IPS-18c (cell line): ENCODE results near the gene MRM1.

ENCODE experiments used
- H3K4me3 ChIP-seq: 2 replicates; pipeline ENCODE4 v1.7.0; 2013; ENCODE audit warnings: low read depth, mild to moderate bottlenecking, low read length, moderate library complexity; ENCODE audit not compliant: insufficient read depth
- H3K9me3 ChIP-seq: one replicate; pipeline ENCODE4 v1.6.1; 2013; ENCODE audit warnings: mild to moderate bottlenecking, low read length, moderate library complexity; ENCODE audit not compliant: control insufficient read depth, insufficient read depth

MRM1 gene

DNA sequence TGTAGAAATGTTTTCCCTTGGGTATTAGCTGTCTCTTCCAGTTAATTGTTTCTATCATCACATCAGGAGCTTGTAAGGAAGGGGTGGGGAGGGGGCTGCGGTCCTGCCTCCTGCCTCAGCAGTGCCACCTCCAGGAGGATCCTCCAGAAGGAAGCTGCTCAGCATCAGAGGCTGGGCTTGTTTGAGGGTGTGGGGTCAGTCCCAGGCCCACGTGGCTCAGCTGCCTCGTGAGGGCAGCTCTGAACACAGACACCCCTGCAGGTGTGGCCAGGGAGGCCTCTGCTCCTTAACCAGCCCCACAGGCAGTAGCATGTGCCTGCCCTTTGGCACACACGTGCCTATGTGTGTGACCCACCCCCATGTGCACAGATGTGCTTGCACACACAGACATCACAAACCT lies 46.3 kb downstream of the MRM1 start:
- Histone ChIP-seq H3K9me3 (no peaks in the 10 kb centered on the region), H3K4me3 (no peak overlapping the region)

- Histone ChIP-seq H3K9me3 (no peaks in the 10 kb centered on the region), H3K4me3 (no peak overlapping the region; the same call in 1 of the 2 replicates)
Measured at GRCh38 chr17:36650096-36650775, 48.9 kb downstream of the MRM1 start.

- Histone ChIP-seq H3K9me3 (no peaks in the 10 kb centered on the region), H3K4me3 (no peak overlapping the region)
Measured at GRCh38 chr17:36653374-36653773, 52.0 kb downstream of the MRM1 start.

DNA sequence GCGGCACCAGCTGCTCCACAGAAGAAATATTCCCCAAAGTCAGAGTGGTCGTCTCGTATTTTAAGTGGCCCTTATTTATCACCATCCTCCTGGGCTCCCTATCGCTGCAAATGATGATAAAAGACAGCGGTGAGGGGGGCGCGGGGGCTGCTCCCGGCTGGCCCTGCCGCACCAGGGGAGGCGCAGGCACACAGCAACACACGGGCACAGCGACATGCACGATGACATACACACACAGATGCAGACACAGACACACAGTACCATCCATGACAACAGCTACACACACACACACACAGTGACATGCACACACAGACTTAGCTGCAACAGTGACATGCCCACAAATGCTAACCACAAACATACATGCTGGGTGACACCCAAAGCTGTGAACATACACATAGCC lies 52.5 kb downstream of the MRM1 start:
- Histone ChIP-seq H3K9me3 (no peaks in the 10 kb centered on the region), H3K4me3 (no peak overlapping the region)

DNA sequence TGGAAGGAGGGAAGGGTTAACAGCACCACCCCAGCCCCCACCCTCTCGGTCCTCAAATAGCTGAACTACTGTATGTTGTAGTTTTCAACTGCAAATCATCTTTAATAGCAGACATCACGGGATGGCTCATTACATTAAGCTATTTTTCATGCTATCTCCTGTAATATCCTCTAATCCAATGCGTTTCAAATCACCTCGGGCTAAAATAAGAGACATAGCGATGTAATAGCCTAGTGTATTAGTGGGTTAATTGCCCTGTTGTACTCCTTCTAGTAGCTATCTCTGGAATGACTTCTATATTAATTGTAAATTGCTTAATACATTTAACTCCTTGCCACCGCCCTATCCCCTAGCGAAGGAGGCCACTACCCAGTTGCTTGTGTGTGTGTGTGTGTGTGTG lies 54.3 kb downstream of the MRM1 start:
- no peak overlapping the region for H3K4me3 ChIP-seq
- no peaks in the 10 kb centered on the region for H3K9me3 ChIP-seq

DNA sequence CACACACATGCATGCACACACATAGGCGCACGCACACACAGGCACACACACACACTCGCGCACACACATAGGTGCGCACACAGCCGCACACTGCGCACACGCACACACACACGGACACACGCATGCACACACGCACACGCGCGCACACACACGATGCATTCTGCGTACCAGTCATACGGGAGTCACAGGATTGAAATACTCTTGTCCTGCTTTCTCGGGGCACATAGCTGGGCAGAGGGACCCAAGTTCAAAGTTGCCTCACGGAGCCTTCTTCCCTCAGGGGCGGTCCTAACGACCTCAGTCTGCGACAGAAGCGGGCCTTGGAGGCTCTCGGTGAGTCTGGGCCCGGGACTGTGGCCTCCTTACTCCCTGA lies 56.0 kb downstream of the MRM1 start:
- Histone ChIP-seq H3K4me3 (peak overlapping the region; percentile 75), H3K9me3 (no peaks in the 10 kb centered on the region)

DNA sequence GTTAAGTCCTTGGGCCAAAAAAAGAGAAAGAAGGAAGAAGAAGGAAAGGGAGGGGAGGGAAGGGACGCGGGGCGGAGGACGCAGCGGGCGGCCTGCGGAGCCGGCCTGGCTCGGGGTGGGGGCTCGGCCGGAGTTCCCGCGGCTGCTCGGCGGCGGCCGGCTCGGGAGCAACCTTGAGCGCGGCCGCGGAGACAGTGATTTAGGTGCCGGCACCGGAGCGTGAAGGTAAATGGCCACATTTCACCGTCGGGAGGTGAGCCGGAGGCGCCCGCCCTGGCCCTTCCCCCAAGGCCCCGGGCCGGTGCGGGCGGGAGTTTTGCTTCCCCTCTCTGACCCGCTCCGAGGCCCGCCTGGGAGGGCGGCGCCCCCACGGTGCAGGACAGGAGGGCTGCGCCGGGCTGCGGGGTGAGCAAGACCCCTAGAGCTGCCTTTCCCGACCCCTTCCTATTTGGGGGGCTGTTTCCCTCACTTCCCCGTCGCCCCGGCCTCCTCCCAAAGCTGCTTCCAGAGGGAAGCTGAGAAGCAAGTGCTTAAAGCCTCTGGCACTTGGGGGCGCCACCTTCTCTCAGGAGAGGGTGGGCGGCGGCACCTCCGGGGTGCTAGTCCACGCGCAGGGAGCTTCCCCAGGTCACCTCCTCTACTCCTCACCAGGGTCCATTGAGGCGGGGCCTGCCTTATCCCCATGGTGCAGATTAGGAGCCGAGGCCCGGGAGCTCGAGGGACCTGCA lies 56.5 kb downstream of the MRM1 start:
- Histone ChIP-seq H3K4me3 (peak overlapping the region; percentile 75), H3K9me3 (no peaks in the 10 kb centered on the region)
